Islet of Langerhans (tissue), 1 donor: ENCODE data around the gene SLK.

ENCODE experiments used
- FAIRE-seq: peaks from one replicate; lab custom pipeline; 2011; peaks lifted over from hg19 to GRCh38; lab: Jason Lieb, UNC

Gene SLK

DNA sequence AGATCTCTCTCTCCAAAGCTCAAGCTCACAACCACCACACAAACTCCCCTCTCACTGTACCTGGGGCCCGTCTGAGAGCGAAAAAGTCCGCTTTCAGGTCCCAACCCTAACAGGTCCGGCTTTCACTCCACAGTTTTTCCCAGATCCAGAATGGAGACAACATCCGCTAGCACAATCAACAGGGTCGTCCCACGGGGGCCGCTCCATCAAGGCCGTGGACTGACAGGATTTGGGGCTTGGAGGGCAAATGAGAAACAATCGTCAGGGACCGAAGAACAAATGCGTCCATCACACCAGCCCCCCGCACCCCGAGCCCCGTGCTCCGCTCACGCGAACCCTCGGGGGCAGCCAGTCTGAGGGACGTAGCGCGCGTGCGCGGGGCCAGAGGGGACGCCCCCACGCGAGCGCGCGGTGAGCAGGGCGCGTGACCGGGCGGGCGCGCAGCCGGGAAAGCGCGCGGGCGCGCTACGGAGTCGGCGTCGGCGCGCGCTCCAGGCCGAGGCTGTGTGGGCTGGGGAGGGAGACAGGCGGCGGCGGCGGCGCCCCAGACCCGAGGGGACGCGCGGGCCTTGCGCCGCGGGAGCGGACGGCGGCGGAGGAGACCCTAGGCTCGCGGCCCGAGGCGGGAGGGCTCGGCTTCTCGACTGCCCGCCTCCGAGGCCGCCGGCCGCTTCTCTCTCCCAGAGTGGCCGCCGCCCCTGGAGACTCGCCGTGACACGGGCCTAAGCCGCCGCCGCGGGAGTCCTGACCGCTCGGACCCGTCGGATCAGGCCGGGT, at the start of gene SLK:
Gene SLK, plus strand, starts transcription at position 470 of the 777 bp plus-strand sequence. CDS start 606 bp downstream, outside the sequence.
- no peak for FAIRE-seq

DNA sequence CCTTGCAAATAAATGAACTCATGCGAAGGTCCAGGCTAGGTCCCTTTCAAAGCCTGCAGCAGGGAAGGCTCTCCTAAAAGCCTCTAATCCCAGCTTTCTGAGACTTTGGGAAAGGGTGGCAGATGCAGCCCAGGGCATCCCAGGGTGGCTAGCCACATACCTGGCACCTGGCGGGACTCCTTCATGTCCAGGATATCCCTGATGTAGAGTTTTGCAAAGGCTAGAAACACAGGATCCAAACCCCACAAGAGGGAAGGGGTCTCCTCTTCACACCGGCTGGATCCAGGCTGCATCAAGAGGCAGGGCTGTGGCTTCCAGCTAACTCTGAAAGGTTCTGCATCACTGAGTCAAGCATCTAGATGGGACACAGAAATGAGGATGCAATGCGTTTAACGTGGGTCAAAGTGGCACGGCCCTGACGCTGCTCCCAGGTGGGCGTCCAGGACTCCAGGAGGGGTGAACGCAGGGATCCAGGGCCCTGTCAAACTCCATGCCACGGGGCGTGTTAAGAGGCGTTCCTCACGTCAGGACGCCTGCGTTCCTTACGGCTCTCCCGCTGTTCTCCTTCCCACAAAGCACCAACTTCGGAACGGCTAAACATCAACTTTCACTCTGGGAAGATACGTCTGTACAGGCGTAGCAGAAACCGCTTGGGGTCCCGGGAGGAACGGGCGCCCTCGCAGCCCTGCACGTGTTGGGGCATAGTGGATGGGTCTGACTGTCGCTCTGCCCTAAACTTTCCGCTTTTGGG, 49.5 kb upstream of the SLK start:
- FAIRE-seq = no peak

DNA sequence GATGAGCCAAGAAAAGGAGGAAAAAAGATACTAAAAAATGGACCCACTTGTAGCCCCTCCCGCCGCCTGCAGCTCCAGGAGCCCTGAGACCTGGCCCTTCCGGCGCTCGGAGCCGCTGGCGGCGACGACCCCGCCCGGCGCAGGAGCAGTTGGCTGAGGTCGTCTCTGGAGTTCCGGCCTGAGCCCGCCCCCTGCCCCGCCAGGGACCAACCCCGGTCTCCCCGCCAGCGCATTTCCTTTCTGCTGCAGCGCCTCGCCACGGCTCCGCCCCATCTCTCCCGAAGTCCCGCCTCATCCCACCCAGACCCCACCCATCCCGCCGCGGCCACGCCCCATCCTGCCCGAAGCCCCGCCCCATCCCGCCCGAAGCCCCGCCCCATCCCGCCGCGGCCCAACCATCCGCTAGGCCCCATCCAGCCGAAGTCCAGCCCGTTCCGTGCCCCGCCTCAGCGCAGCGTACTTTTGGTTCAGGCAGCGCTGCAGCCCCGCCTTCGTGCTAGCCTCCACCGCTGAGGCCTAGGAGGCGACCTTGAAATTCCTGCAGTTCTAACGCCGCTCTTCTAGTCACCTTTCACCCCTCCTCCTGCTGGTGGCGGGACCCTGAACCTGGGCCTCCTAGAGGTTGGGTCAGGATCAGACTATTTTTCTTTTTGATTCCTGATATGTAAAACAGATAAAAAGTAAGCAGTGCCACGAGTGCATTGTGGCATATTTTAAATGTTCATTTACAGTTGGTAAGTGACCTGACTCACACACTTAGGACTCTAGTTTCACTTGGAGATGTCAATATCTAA, 48.7 kb upstream of the SLK start, which contains the start of gene STN1:
Gene STN1, minus strand, starts transcription at position 132 of the 794 bp plus-strand sequence. CDS start 590 bp downstream, outside the sequence.
- FAIRE-seq = no peak

GRCh38 chr10:103919648-103920025, 47.3 kb upstream of the SLK start:
- FAIRE-seq = no peak

DNA sequence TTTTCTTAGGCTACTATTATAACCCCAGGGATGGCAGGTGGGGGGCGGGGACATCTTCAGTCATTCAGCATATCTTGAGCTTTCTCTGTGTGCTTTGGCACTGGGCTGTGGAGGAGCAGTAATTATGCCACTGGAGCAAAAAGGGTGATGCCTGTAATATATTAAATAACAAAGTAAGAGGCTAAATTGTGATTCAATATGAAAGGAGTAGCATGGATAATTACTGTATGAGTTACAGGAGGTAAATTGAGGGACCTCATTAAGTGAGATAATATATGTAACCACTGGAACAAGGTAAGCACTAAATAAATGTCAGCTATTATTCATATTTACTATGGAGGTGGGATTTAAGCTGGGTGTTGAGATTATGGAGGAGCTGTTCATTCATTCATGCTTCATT, 45.7 kb upstream of the SLK start:
- FAIRE-seq = no peak

DNA sequence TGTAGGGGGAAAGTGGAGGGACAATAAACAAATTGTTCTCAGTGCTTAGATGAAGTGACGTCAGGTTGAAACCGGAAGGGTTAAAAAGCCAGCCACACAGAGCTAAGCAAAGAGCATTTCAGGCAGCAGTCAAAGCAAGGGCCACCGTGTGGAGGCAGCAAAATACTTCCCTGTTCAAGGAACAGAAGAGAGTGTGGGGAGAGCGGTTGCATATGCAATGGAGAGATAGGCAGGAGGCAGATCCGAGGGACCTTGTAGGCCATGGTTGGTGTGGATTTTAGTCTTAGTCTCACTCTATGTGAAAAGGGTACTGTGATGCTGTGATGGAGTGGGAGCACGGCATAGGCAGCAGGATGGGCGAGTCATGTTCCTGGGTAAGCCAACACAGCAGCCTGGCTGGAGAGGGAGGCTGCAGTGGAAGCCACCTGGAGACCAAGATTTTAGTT, 45.2 kb upstream of the SLK start:
- no peak for FAIRE-seq

DNA sequence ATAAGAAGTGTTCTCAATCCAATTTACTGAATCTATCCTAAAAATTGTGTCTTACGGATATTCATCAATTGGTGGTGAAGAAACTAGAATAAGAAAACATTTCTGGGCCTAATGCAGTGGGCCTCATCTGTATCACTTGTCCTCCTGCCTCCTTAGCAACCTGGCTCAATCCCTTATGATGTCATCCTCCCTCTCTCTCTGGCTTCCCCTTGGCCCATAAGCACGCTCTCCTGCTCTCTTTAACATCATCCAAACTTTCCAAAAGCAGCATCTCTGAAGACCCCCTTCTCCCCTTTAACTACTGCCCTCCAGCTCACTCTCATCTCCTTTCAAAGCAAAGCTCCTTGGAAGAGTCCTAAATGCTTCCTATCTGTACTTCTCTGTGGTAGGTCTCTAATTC, 44.3 kb upstream of the SLK start:
- FAIRE-seq = no peak

DNA sequence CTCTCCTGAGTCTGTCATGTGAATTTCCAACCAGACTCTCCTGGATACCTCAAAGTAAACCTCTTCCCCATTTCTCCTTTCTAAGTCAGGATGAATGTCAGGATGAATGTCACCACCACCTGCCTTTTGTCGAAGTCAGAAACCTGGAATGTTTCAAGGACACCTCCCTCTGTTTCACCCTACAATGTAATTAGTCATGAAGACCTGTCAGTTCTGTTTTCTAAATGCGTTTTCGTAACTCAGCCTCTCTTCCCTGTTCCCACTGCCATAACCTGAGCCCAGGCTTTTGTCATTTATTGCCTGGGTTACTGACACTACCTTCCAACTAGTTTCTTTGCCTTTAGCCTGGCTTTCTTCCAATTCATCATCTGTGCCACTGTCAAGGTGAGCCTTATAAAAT, 43.4 kb upstream of the SLK start:
- FAIRE-seq = no peak

- FAIRE-seq = no peak
Observed at GRCh38 chr10:103925591-103925990, 41.3 kb upstream of the SLK start.

GRCh38 chr10:103926722-103927319, 40.1 kb upstream of the SLK start:
- FAIRE-seq = no peak

DNA sequence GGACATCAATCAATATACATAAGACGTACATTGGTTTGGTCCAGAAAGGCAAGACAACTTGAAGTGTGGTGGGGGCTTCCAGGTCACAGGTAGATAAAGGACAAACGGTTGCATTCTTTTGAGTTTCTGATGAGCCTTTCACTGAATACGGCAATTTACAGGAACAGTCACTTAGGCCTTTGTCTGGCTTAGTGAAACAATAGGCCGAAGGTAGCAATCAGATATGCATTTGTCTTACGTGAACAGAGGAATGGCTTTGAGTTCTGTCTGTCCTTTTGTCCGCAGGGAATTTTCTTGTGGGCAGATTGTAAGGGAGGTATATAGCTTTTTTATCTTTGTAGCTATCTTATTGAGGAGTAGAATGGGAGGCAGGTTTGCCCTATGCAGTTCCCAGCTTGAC, 38.2 kb upstream of the SLK start:
- FAIRE-seq = no peak

- no peak for FAIRE-seq
Observed at GRCh38 chr10:103929381-103929921, 37.5 kb upstream of the SLK start.

DNA sequence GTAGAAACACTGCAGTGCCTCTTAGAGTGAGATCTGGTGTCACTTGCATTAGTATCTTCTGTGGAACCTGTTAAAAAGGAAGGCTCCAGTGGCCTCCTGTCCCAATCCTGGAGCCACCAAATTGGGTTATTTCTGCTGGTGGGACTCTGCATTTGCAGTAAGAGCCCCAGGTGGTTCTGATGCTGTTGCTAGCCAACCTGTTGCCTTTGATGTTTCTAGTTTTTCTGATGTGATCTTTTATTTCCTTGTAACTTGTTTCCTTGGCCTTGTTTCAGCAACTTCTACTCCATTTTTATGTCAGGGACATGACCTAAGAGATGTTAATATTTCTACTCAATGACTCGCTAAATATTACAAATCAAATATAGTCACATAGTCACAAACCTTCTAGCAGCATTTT, 36.5 kb upstream of the SLK start:
- FAIRE-seq = no peak

DNA sequence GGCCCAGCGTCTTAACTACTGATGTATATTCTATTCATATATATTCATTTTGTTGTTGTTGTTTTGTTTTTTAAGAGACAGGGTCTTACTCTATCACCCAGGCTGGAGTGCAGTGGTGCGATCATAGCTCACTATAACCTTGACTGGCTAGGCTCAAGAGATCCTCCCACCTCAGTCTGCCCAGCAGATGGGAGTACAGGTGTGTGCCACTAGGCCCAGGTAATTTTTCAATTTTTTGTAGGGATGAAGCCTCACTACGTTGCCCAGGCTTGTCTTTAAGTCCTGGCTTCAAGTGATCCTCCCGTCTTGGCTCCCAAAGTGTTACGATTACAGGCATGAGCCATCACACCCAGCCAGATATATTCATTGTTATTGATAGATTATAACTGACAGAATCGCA, 36.1 kb upstream of the SLK start:
- FAIRE-seq = no peak

DNA sequence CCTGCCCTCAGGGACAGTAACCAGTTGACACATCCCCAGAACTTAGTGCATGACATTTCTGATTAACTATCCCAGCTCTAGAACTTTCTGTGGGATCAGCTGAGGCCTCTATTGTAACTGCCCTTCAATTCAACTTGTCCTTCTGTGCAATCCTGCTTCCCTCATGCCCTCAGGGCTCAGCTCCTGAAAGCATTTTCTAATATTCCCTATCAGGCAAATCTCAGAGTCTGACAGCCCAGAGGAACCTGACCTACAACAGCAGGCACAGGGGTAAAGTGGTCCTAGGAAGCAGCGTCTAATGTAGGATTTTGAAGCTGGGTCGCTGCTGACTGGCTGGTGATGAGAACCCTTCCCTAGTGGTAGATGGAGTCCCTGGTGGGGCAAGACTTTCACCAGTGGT, 35.3 kb upstream of the SLK start:
- FAIRE-seq = no peak

DNA sequence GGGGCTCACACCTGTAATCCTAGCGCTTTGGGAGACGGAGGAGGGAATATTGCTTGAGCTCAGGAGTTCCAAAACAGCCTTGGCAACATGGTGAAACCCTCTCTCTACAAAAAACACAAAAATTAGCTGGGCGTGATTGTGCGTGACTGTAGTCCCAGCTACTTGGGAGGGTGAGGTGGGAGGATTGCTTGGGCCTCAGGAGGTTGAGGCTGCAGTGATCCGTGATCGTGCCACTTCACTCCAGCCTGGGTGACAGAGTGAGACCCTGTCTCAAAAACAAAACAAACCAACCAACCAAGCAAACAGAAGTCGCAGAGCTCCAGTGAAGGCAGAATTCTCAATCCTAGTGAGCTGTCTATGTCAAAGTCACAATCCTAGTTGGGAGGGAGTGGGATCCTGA, 34.7 kb upstream of the SLK start:
- no peak for FAIRE-seq

DNA sequence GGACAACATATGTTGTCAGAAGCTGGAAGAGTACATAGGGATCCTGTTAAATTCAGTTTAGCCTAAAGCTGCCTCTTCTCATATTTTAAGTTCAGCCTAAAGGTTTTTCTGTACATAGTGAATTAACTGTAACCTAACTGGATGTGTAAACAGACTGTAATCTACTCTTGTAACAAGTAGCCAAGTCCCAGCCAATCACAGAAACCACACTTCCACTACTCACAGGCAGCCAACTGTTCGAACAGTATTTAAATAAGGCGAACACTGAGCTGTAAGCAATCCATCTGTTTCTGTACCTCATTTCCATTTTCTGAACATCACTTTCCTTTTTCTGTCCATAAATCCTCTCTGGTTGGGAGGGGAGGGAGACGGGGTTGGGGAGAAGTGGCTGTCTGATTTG, 34.0 kb upstream of the SLK start:
- FAIRE-seq = no peak

GRCh38 chr10:103933557-103934121, 33.3 kb upstream of the SLK start:
- FAIRE-seq = no peak

- no peak for FAIRE-seq
Observed at GRCh38 chr10:103934308-103934707, 32.6 kb upstream of the SLK start.

DNA sequence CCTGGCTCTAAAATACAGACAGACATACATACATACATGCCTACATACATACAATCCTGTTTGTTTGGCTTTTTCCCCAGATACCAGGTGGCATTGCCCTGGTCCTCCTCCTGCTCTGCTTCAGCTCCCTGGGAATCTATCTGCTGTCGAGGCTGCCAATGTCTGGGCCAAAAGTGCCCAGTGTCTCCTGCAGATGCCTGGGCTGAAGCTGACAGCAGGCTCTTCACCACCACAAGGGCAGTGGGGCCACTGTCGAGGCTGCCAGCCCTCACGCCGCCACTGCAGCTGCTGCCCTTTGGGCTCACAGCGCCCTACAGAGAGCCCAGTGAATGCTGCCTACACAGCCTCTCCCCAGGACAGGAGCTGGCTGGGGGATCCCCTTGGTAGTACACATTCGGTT, 30.9 kb upstream of the SLK start:
- FAIRE-seq = no peak

- no peak for FAIRE-seq
Observed at GRCh38 chr10:103939522-103939921, 27.4 kb upstream of the SLK start.

GRCh38 chr10:103941801-103942200, 25.1 kb upstream of the SLK start:
- FAIRE-seq = no peak
